HL-60 (cell line): Measurements from ENCODE around the gene TMC6.

Source experiments
- DNase-seq, 2 experiments: peaks; one replicate each; pipeline ENCODE4 v3.0.0-alpha.2; 2010 to 2020; ENCODE audit warnings: low read depth in 1 of 2, low spot score in 1 of 2
- H3K27ac ChIP-seq: fragments of 250-450 bp; sonication (Bioruptor Pico); replicated peaks from 2 replicates; pipeline ENCODE4 v1.5.1; 2020; ENCODE audit warnings: mild to moderate bottlenecking, moderate library complexity
- H3K27me3 ChIP-seq: fragments of 250-450 bp; sonication (Bioruptor Pico); 2 replicates; pipeline ENCODE4 v1.5.1; 2021; ENCODE audit warnings: mild to moderate bottlenecking, moderate library complexity; ENCODE audit not compliant: insufficient read depth, poor library complexity, severe bottlenecking
- H3K4me3 ChIP-seq: replicated peaks from 2 replicates; pipeline ENCODE4 v1.5.1; 2011; ENCODE audit warnings: mild to moderate bottlenecking, control low read depth, low read length; ENCODE audit not compliant: insufficient read depth
- CTCF ChIP-seq: IDR thresholded peaks from one replicate; pipeline ENCODE4 v1.5.1; 2011; ENCODE audit warnings: low read length, control low read depth, inconsistent platforms; ENCODE audit not compliant: insufficient read depth
- GABPA ChIP-seq: IDR thresholded peaks from 2 replicates; pipeline ENCODE4 v1.6.1; 2012; ENCODE audit warnings: low read depth
- POLR2AphosphoS5 ChIP-seq: IDR thresholded peaks from 2 replicates; pipeline ENCODE4 v1.6.1; 2012; ENCODE audit warnings: low read depth
- SPI1 ChIP-seq: IDR thresholded peaks from 2 replicates; pipeline ENCODE4 v1.6.1; 2012; ENCODE audit warnings: low read depth, mild to moderate bottlenecking, borderline replicate concordance
- TF ChIP-seq, protein P1 (sequence below): IDR thresholded peaks from 2 replicates; pipeline ENCODE4 v1.6.1; 2012; ENCODE audit warnings: low read depth; ENCODE audit not compliant: insufficient replicate concordance

TMC6 gene

GRCh38 chr17:78063489-78063888, 65.1 kb downstream of the TMC6 start:
- H3K27ac ChIP-seq: no peak overlapping the region
- DNase-seq: no peak
- H3K4me3 ChIP-seq: no peak overlapping the region
- no peaks in the 10 kb centered on the region for H3K27me3 ChIP-seq
- TF ChIP-seq GABPA: no peak
- TF ChIP-seq, protein P1, sequence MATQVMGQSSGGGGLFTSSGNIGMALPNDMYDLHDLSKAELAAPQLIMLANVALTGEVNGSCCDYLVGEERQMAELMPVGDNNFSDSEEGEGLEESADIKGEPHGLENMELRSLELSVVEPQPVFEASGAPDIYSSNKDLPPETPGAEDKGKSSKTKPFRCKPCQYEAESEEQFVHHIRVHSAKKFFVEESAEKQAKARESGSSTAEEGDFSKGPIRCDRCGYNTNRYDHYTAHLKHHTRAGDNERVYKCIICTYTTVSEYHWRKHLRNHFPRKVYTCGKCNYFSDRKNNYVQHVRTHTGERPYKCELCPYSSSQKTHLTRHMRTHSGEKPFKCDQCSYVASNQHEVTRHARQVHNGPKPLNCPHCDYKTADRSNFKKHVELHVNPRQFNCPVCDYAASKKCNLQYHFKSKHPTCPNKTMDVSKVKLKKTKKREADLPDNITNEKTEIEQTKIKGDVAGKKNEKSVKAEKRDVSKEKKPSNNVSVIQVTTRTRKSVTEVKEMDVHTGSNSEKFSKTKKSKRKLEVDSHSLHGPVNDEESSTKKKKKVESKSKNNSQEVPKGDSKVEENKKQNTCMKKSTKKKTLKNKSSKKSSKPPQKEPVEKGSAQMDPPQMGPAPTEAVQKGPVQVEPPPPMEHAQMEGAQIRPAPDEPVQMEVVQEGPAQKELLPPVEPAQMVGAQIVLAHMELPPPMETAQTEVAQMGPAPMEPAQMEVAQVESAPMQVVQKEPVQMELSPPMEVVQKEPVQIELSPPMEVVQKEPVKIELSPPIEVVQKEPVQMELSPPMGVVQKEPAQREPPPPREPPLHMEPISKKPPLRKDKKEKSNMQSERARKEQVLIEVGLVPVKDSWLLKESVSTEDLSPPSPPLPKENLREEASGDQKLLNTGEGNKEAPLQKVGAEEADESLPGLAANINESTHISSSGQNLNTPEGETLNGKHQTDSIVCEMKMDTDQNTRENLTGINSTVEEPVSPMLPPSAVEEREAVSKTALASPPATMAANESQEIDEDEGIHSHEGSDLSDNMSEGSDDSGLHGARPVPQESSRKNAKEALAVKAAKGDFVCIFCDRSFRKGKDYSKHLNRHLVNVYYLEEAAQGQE: no peak
- no peak for TF ChIP-seq CTCF
- no peak for TF ChIP-seq POLR2AphosphoS5
- TF ChIP-seq SPI1: no peak

GRCh38 chr17:78062596-78062995, 66.0 kb downstream of the TMC6 start:
- TF ChIP-seq, protein P1: no peak
- no peak for TF ChIP-seq POLR2AphosphoS5
- no peak for DNase-seq
- Histone ChIP-seq H3K27me3 (no peaks in the 10 kb centered on the region), H3K27ac (no peak overlapping the region), H3K4me3 (no peak overlapping the region)
